PC-9 (cell line): ENCODE measurements around the gene TMEFF1. TPM values are rescaled to one million over a fixed set of nuclear protein-coding genes. Genes with fewer than 3 reads are reported as not detected.

Experiments used
- BruUV-seq: library from RNA; stranded (reverse); fragments of 400-500 nt; replicated peaks from 2 replicates; lab custom pipeline; 2021; lab: Mats Ljungman, UMichigan
- CTCF ChIA-PET: fragments of 300-600 bp; sonication (Branson Sonifier 250); formaldehyde crosslinking; loops from one replicate; lab custom pipeline; 2022; ENCODE audit warnings: antibody characterized with exemption; lab: Charles Lee
- POLR2A ChIA-PET: fragments of 300-600 bp; sonication (Branson Sonifier 250); formaldehyde crosslinking; loops from one replicate; lab custom pipeline; 2022; ENCODE audit warnings: antibody characterized with exemption; ENCODE audit not compliant: unreplicated experiment; lab: Charles Lee
- DNase-seq, 2 experiments: peaks; one replicate each; pipeline versions ENCODE4 v3.0.0 to v3.0.0-alpha.2; 2015 to 2022; ENCODE audit warnings: mixed read lengths in 1 of 2
- H2AFZ ChIP-seq: fragments of 200-600 bp; sonication (generic); 2 replicates; pipeline ENCODE4 v1.8.1; 2017; ENCODE audit warnings: antibody characterized with exemption
- H3F3A ChIP-seq: fragments of 200-600 bp; sonication (generic); 2 replicates; pipeline ENCODE4 v1.8.1; 2017; ENCODE audit warnings: antibody characterized with exemption, mild to moderate bottlenecking, low read depth; ENCODE audit not compliant: insufficient read depth
- H3K27ac ChIP-seq: fragments of 200-600 bp; sonication (generic); 2 replicates; pipeline ENCODE4 v1.6.1; 2016; ENCODE audit warnings: mixed run types
- H3K27me3 ChIP-seq: fragments of 200-600 bp; sonication (generic); 2 replicates; pipeline ENCODE4 v1.6.1; 2016; ENCODE audit warnings: low read depth, mixed run types; ENCODE audit not compliant: insufficient read depth
- H3K36me3 ChIP-seq: fragments of 200-600 bp; sonication (generic); 2 replicates; pipeline ENCODE4 v1.6.1; 2016; ENCODE audit warnings: low read depth, mixed run types
- H3K4me1 ChIP-seq: fragments of 200-600 bp; sonication (generic); replicated peaks from 2 replicates; pipeline ENCODE4 v1.6.1; 2016; ENCODE audit warnings: mixed run types; ENCODE audit not compliant: insufficient read depth
- H3K4me2 ChIP-seq: fragments of 200-600 bp; sonication (generic); 2 replicates; pipeline ENCODE4 v1.6.1; 2017; ENCODE audit warnings: mixed run types
- H3K4me3 ChIP-seq: fragments of 200-600 bp; sonication (generic); 2 replicates; pipeline ENCODE4 v1.6.1; 2016; ENCODE audit warnings: mixed run types
- H3K79me2 ChIP-seq: fragments of 200-600 bp; sonication (generic); 2 replicates; pipeline ENCODE4 v1.6.1; 2017; ENCODE audit warnings: low read depth, mixed run types
- H3K9me2 ChIP-seq: fragments of 200-600 bp; sonication (generic); 2 replicates; pipeline ENCODE4 v1.8.1; 2017; ENCODE audit warnings: mild to moderate bottlenecking; ENCODE audit not compliant: insufficient read depth
- H3K9me3 ChIP-seq: fragments of 200-600 bp; sonication (generic); 2 replicates; pipeline ENCODE4 v1.8.1; 2016; ENCODE audit warnings: low read depth; ENCODE audit not compliant: insufficient read depth
- H4K20me1 ChIP-seq: fragments of 200-600 bp; sonication (generic); 2 replicates; pipeline ENCODE4 v1.8.1; 2017; ENCODE audit not compliant: insufficient read depth
- CTCF ChIP-seq: fragments of 200-600 bp; sonication (generic); conservative IDR thresholded peaks from 2 replicates; pipeline ENCODE4 v1.6.1; 2017; ENCODE audit warnings: mixed run types, antibody characterized with exemption, mild to moderate bottlenecking, moderate library complexity
- EZH2 ChIP-seq: fragments of 200-600 bp; sonication (generic); IDR thresholded peaks from 2 replicates; pipeline ENCODE4 v1.8.0; 2017; ENCODE audit warnings: antibody characterized with exemption, low read depth
- intact Hi-C: fragments of 100-400 bp; cut with micrococcal nuclease; formaldehyde crosslinking; loops from one replicate; pipeline ENCODE4 v1.10.0; 2022; ENCODE audit not compliant: unreplicated experiment
- total RNA-seq: library from RNA; stranded (reverse); gene quantifications from 2 replicates; pipeline ENCODE4 v1.2.3, GENCODE V29; 2021

TMEFF1 gene
- total RNA-seq, 1 experiment from 2014 or later = 1.1 TPM

GRCh38 chr9:100578610-100579009, 105.7 kb downstream of the TMEFF1 start:
- no peak for DNase-seq
- Histone ChIP-seq H3F3A (peaks cover 15% of the 10 kb centered on the region; the same call in 1 of the 2 replicates), H4K20me1 (no peaks in the 10 kb centered on the region), H3K36me3 (no peaks in the 10 kb centered on the region), H2AFZ (no peak overlapping the region), H3K27ac (no peak overlapping the region), H3K4me3 (no peak overlapping the region), H3K9me2 (no peaks in the 10 kb centered on the region), H3K27me3 (no peaks in the 10 kb centered on the region), H3K9me3 (no peaks in the 10 kb centered on the region), H3K4me1 (peaks cover 18% of the 10 kb centered on the region), H3K79me2 (no peaks in the 10 kb centered on the region), H3K4me2 (no peak overlapping the region)
- ChIA-PET POLR2A (no interaction called here), CTCF (no interaction called here)
- TF ChIP-seq CTCF (no peak), EZH2 (no peak)
- intact Hi-C loops = no loop called here
- no TSS peak for BruUV-seq

GRCh38 chr9:100579665-100580064, 106.7 kb downstream of the TMEFF1 start:
- Histone ChIP-seq H3K27me3 (no peaks in the 10 kb centered on the region), H3K4me2 (no peak overlapping the region), H3K36me3 (no peaks in the 10 kb centered on the region), H3K79me2 (no peaks in the 10 kb centered on the region), H3F3A (peaks cover 15% of the 10 kb centered on the region; the same call in 1 of the 2 replicates), H3K9me3 (no peaks in the 10 kb centered on the region), H4K20me1 (no peaks in the 10 kb centered on the region), H3K4me3 (no peak overlapping the region), H3K9me2 (no peaks in the 10 kb centered on the region), H2AFZ (no peak overlapping the region), H3K27ac (no peak overlapping the region), H3K4me1 (peaks cover 18% of the 10 kb centered on the region)
- CTCF ChIA-PET = no interaction called here
- DNase-seq = no peak
- TF ChIP-seq EZH2 (no peak), CTCF (no peak)
- no TSS peak for BruUV-seq
- intact Hi-C loops = no loop called here
- POLR2A ChIA-PET = no interaction called here

GRCh38 chr9:100580257-100580656, 107.3 kb downstream of the TMEFF1 start:
- no peaks in the 10 kb centered on the region for H3K9me2 ChIP-seq
- no peak overlapping the region for H3K27ac ChIP-seq
- no peaks in the 10 kb centered on the region for H3K9me3 ChIP-seq
- no peaks in the 10 kb centered on the region for H3K36me3 ChIP-seq
- ChIA-PET CTCF (no interaction called here), POLR2A (no interaction called here)
- no peak overlapping the region for H3K4me3 ChIP-seq
- no peak overlapping the region for H2AFZ ChIP-seq
- intact Hi-C loops = no loop called here
- no peak overlapping the region for H3K4me2 ChIP-seq
- no peak for DNase-seq
- H3K79me2 ChIP-seq = no peaks in the 10 kb centered on the region
- H3F3A ChIP-seq = peaks cover 13% of the 10 kb centered on the region; the same call in 1 of the 2 replicates
- no peaks in the 10 kb centered on the region for H4K20me1 ChIP-seq
- no TSS peak for BruUV-seq
- H3K27me3 ChIP-seq = no peaks in the 10 kb centered on the region
- peaks cover 13% of the 10 kb centered on the region for H3K4me1 ChIP-seq
- TF ChIP-seq CTCF (no peak), EZH2 (no peak)
